GM12874 (cell line): Measurements from ENCODE around the gene ACTMAP.

Experiments
- CTCF ChIP-seq: IDR thresholded peaks from 2 replicates; pipeline ENCODE4 v1.5.1; 2011; ENCODE audit warnings: low read depth, mild to moderate bottlenecking, control low read depth, low read length, moderate library complexity; ENCODE audit not compliant: insufficient read depth

Gene ACTMAP

GRCh38 chr19:40717325-40717879, 32.9 kb downstream of the ACTMAP start:
- TF ChIP-seq CTCF = no peak

- 0 out of 2 replicates have a peak, but pooled peaks have one; percentile 12 for TF ChIP-seq CTCF
These were observed 33.6 kb downstream of the ACTMAP start, which contains the start of the genes COQ8B and ITPKC for GRCh38 chr19:40716482-40717324. TSS of gene COQ8B (minus strand) at chr19:40716886. CDS start at chr19:40714632, 2,254 bp downstream. TSS of gene ITPKC (plus strand) at chr19:40717112. CDS start at chr19:40717136, 24 bp downstream.

GRCh38 chr19:40716031-40716481, 34.2 kb downstream of the ACTMAP start:
- no peak for TF ChIP-seq CTCF

- no peak for TF ChIP-seq CTCF
These were observed 35.6 kb downstream of the ACTMAP start for GRCh38 chr19:40714441-40715299.

- no peak for TF ChIP-seq CTCF
These were observed 36.3 kb downstream of the ACTMAP start for GRCh38 chr19:40713939-40714338.

GRCh38 chr19:40709817-40710216, 40.5 kb downstream of the ACTMAP start:
- no peak for TF ChIP-seq CTCF

GRCh38 chr19:40707615-40708014, 42.7 kb downstream of the ACTMAP start:
- TF ChIP-seq CTCF = no peak
